ENCODE results near the gene RFNG.

Gene RFNG

GRCh38 chr17:82088838-82089722, 37.5 kb upstream of the RFNG start:
- DNase-seq: no peak

GRCh38 chr17:82087961-82088837, 36.6 kb upstream of the RFNG start:
- no peak for DNase-seq

GRCh38 chr17:82086941-82087906, 35.6 kb upstream of the RFNG start:
- DNase-seq: no peak

GRCh38 chr17:82085931-82086764, 34.5 kb upstream of the RFNG start:
- no peak for DNase-seq

- DNase-seq: no peak
These were observed 33.6 kb upstream of the RFNG start for GRCh38 chr17:82085031-82085861.

GRCh38 chr17:82084373-82085030, 32.9 kb upstream of the RFNG start:
- DNase-seq: no peak

- no peak for DNase-seq
These were observed 32.1 kb upstream of the RFNG start for GRCh38 chr17:82083533-82084359.

GRCh38 chr17:82083009-82083408, 31.4 kb upstream of the RFNG start:
- no peak for DNase-seq

GRCh38 chr17:82082456-82082855, 30.8 kb upstream of the RFNG start:
- no peak for DNase-seq

- DNase-seq: no peak
These were observed 30.4 kb upstream of the RFNG start for GRCh38 chr17:82081966-82082365.

- no peak for DNase-seq
These were observed 29.9 kb upstream of the RFNG start for GRCh38 chr17:82081546-82081945.

- no peak for DNase-seq
These were observed 29.3 kb upstream of the RFNG start for GRCh38 chr17:82080789-82081464.

- DNase-seq: no peak
These were observed 28.6 kb upstream of the RFNG start for GRCh38 chr17:82080048-82080788.

GRCh38 chr17:82079001-82079677, 27.5 kb upstream of the RFNG start:
- no peak for DNase-seq

- DNase-seq: no peak
These were observed 26.8 kb upstream of the RFNG start for GRCh38 chr17:82078433-82078832.

- DNase-seq: no peak
These were observed 26.2 kb upstream of the RFNG start for GRCh38 chr17:82077617-82078358.
